GM18517 (cell line): ENCODE results near the gene CLDN5.

Experiments used
- ATAC-seq: cut with Tn5 transposase; IDR thresholded peaks from one replicate; pipeline ENCODE4 v1.9.1; 2021; ENCODE audit warnings: mild to moderate bottlenecking, moderate library complexity; ENCODE audit not compliant: unreplicated experiment

CLDN5 gene

GRCh38 chr22:19524170-19525115 lies at the start of gene CLDN5:
CLDN5 (minus strand) TSS chr22:19524410; CDS start chr22:19524255, 155 bp downstream.
- ATAC-seq = no peak

- ATAC-seq = no peak
Observed at GRCh38 chr22:19571995-19572394, 47.8 kb upstream of the CLDN5 start.

GRCh38 chr22:19571207-19571795 lies 47.1 kb upstream of the CLDN5 start:
- no peak for ATAC-seq

GRCh38 chr22:19569976-19570375 lies 45.8 kb upstream of the CLDN5 start:
- ATAC-seq = no peak

GRCh38 chr22:19569276-19569640 lies 45.0 kb upstream of the CLDN5 start:
- ATAC-seq = no peak

GRCh38 chr22:19568337-19569275 lies 44.4 kb upstream of the CLDN5 start:
- no peak for ATAC-seq

- no peak for ATAC-seq
Observed at GRCh38 chr22:19567157-19568009, 43.2 kb upstream of the CLDN5 start.

GRCh38 chr22:19566279-19567156 lies 42.3 kb upstream of the CLDN5 start:
- ATAC-seq = no peak

- ATAC-seq = no peak
Observed at GRCh38 chr22:19565382-19566278, 41.4 kb upstream of the CLDN5 start.

- ATAC-seq = no peak
Observed at GRCh38 chr22:19559956-19560355, 35.7 kb upstream of the CLDN5 start.

GRCh38 chr22:19559324-19559811 lies 35.2 kb upstream of the CLDN5 start:
- no peak for ATAC-seq

- ATAC-seq = no peak
Observed at GRCh38 chr22:19556963-19557545, 32.8 kb upstream of the CLDN5 start.

GRCh38 chr22:19555651-19556050 lies 31.4 kb upstream of the CLDN5 start:
- ATAC-seq = no peak

- no peak for ATAC-seq
Observed at GRCh38 chr22:19554834-19555404, 30.7 kb upstream of the CLDN5 start.

- ATAC-seq = no peak
Observed at GRCh38 chr22:19553201-19553600, 29.0 kb upstream of the CLDN5 start.

GRCh38 chr22:19550382-19550781 lies 26.2 kb upstream of the CLDN5 start:
- ATAC-seq = no peak

GRCh38 chr22:19549428-19549827 lies 25.2 kb upstream of the CLDN5 start:
- ATAC-seq = no peak
